Measurements from ENCODE around the gene GATA3. TPM values are rescaled to one million over a fixed set of nuclear protein-coding genes. Genes with fewer than 3 reads are reported as not detected.

The GATA3 gene
- total and polyA plus RNA-seq, 9 of the 15 experiments (the other 6 are each of a cell fraction or from before 2014, with no cell fraction given), result 0.01 to 0.24 (median 0.09) TPM; not detected in 6

DNA sequence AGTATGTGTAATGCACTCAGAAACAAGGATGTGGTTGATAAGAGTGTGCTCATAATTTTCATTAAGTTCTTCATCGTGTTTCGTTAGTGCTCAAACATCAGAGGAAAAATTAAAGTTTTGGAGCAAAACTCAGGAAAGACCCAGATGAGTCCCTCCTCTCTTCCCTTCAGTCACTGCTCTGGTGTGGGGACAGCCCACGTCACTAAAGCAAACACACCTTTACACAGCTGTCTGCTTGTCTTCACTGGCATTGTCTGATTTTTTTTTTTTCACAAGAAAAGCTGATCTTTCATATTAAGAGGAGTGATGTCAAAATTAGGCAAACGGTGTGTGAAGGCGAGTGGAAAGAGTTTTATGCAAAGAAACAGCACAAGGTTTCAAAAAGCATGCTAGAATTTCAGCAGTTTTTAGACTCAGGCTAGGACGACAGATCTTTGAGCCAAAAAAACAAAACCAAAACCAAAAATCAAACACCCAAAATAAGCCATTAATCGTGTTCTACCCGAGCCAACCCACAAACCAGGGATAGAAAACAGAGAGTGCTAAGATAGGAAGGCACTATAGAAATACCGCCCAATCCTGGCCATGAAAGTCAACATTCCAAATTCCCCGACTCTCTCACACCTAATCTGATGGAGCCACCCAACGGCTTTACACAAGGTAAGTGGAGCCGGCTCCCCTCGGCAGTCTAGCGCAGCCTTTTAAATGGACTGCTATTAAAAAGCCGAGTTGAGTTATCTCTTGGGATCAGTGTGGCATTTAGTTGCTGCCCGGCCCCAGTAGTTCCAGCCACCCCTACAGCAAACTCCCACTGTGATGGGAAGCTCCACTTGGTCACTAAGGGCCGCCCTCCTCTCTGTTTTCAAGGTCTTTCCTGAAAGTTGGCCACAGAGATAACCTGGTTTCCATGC lies 27.9 kb upstream of the GATA3 start:
- H3K27ac ChIP-seq (ENCODE audit: extremely low read depth, low read depth, low read length), result no peak overlapping the region
- ATAC-seq, result peak; percentile 60
- H3K27me3 ChIP-seq (ENCODE audit: control insufficient read depth in 2 of 2, insufficient read depth in 2 of 2, low read length in 2 of 2), result peaks cover 11 to 26% of the 10 kb centered on the region in 2 experiments
- intact Hi-C loops (cut with micrococcal nuclease), result loop anchor here (5.0 kb wide), 1 partner anchor 154 kb away; no protein-coding TSS in a partner anchor
- ChIA-PET CTCF (ENCODE audit: low intra/inter-chr PET ratio) (no interaction called here), POLR2A (no interaction called here)
- no peak overlapping the region for H2AFZ ChIP-seq (ENCODE audit: low read depth, low read length)
- H3K4me3 ChIP-seq, result no peak overlapping the region
- TF ChIP-seq ELK3 (CRISPR knock-in tag; IDR thresholded peaks at IDR 0.05) (no peak), RFX1 (IDR thresholded peaks at IDR 0.05) (no peak), FOXK1 (CRISPR knock-in tag; IDR thresholded peaks at IDR 0.05; ENCODE audit: borderline replicate concordance) (no peak), ZNF3 (CRISPR knock-in tag; IDR thresholded peaks at IDR 0.05) (no peak), RAD21 (CRISPR knock-in tag; conservative IDR thresholded peaks at IDR 0.05 in 1 of 2, IDR thresholded peaks at IDR 0.05 in 1 of 2) (peak in 1 of 2 experiments; percentile 13; a peak in 1 of 4 replicates), RBM17 (IDR thresholded peaks at IDR 0.05; ENCODE audit: borderline replicate concordance, low read depth, low read length) (no peak)
- no peaks in the 10 kb centered on the region for H4K20me1 ChIP-seq (replicated peaks; ENCODE audit: control insufficient read depth, insufficient read depth, low read length)
- H3K79me2 ChIP-seq (ENCODE audit: control insufficient read depth, insufficient read depth, low read length), result no peaks in the 10 kb centered on the region
- no peak for DNase-seq (ENCODE audit: extremely low read depth in 1 of 4, low spot score in 3 of 4)
- in situ Hi-C loops (cut with MboI), result no loop called here
- no peak overlapping the region for H3K4me2 ChIP-seq (ENCODE audit: insufficient read depth, low read length)
- no peaks in the 10 kb centered on the region for H3K9me1 ChIP-seq (ENCODE audit: control insufficient read depth, insufficient read depth, low read length)
- BruUV-seq (replicated peaks), result no TSS peak
- no peaks in the 10 kb centered on the region for H3K9me3 ChIP-seq (replicated peaks; ENCODE audit: control insufficient read depth, insufficient read depth, low read depth, low read length)
- H3K9ac ChIP-seq (ENCODE audit: insufficient read depth in 1 of 2, low read depth in 2 of 2, low read length in 2 of 2), result no peak overlapping the region
- 5% methylated on average over 17 of the region's 17 CpGs for WGBS (ENCODE audit: insufficient coverage, low coverage, missing lambda C conversion rate)
- FAIRE-seq, result no peak
- no peaks in the 10 kb centered on the region for H3K4me1 ChIP-seq (replicated peaks in 1 of 2; ENCODE audit: control insufficient read depth in 2 of 2, insufficient read depth in 2 of 2, low read length in 2 of 2)
- H3K36me3 ChIP-seq (ENCODE audit: control insufficient read depth, insufficient read depth, low read length), result no peaks in the 10 kb centered on the region
